ENCODE measurements around the gene SH3GL3. TPM values are rescaled to one million over a fixed set of nuclear protein-coding genes. Genes with fewer than 3 reads are reported as not detected.
A peak's percentile ranks its signal among the peaks of the same experiment; 100 is the strongest.

Gene SH3GL3
- total RNA-seq, 1 donor from 2014 or later, result 0.92 TPM

DNA sequence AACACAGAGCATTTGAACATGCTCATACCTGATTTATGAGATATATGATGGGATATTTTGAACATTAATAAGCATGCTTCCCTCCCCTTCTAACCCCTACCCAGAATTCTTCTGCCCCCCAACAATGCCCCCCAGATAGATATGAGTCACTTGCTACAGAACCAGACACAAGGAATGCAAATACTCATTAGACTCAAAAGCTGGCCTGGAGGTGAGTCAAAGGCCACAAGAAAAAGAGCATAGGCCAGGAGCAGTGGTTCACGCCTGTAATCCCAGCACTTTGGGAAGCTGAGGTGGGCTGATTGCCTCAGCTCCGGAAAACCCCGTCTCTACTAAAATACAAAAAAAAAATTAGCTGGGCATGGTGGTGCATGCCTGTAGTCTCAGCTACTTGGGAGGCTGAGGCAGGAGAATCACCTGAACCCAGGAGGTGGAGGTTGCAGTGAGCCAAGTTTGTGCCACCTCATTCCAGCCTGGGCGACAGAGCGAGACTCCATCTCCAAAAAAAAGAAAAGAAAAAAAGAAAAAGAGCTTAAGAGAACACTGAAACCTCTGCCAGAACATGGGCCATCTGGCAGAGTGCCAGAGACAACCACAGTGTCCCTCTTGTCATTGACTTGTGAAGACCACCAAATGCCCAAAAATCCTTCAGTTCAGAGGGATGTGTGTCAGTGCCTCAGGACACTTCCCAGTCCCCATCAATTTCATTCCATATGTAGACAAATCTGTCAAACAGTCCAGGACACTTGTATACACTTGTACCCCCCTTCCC lies 3.9 kb upstream of the SH3GL3 start:
- no peak for DNase-seq (ENCODE audit: low read depth)
- TF ChIP-seq, protein P1, sequence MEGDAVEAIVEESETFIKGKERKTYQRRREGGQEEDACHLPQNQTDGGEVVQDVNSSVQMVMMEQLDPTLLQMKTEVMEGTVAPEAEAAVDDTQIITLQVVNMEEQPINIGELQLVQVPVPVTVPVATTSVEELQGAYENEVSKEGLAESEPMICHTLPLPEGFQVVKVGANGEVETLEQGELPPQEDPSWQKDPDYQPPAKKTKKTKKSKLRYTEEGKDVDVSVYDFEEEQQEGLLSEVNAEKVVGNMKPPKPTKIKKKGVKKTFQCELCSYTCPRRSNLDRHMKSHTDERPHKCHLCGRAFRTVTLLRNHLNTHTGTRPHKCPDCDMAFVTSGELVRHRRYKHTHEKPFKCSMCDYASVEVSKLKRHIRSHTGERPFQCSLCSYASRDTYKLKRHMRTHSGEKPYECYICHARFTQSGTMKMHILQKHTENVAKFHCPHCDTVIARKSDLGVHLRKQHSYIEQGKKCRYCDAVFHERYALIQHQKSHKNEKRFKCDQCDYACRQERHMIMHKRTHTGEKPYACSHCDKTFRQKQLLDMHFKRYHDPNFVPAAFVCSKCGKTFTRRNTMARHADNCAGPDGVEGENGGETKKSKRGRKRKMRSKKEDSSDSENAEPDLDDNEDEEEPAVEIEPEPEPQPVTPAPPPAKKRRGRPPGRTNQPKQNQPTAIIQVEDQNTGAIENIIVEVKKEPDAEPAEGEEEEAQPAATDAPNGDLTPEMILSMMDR (conservative IDR thresholded peaks at IDR 0.05; ENCODE audit: low read depth, low read length), result no peak
- no peak overlapping the region for H3K4me3 ChIP-seq (ENCODE audit: low read depth, low read length)

DNA sequence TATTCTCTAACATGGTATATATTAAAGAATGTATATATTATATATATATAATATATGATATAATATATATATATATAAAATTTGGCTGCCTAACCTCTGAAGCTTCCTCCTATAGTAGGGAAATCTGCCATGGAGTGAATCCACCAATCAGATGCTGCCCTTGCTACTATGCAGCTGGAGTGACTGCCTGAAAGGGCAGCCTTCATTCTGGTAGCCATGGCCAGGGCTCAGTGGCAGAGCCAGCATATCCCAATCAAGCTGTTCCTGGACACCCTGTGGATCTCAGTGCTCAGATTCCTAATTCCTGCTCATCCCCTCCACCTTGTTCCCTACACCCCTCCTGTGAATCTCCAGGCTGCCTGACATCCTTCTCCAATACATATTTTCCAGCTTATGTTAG lies 2.2 kb upstream of the SH3GL3 start:
- no peak overlapping the region for H3K4me3 ChIP-seq (ENCODE audit: low read depth, low read length)
- TF ChIP-seq, protein P1 (conservative IDR thresholded peaks at IDR 0.05; ENCODE audit: low read depth, low read length), result no peak
- no peak for DNase-seq (ENCODE audit: low read depth)

DNA sequence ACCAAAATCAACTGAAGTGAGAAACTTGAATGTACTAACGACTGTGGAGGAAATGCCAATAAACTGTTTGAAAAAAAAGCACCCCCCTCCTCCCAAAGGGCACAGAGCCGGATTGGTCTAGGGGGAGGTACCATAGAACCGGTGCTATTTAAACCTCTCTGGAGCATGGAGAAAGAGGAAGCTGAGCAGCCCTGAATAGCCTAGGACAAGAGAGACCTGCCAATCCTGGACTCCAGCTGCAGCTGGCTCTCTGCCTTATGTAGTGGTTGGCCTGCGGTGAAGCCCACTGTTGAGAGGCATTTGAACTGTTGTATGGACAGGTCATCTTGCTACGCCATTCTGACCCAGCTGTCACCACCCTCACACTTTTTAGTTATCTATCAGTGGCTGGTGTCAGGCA lies 1.5 kb upstream of the SH3GL3 start:
- DNase-seq (ENCODE audit: low read depth), result no peak
- H3K4me3 ChIP-seq (ENCODE audit: low read depth, low read length), result no peak overlapping the region
- TF ChIP-seq, protein P1 (conservative IDR thresholded peaks at IDR 0.05; ENCODE audit: low read depth, low read length), result no peak

DNA sequence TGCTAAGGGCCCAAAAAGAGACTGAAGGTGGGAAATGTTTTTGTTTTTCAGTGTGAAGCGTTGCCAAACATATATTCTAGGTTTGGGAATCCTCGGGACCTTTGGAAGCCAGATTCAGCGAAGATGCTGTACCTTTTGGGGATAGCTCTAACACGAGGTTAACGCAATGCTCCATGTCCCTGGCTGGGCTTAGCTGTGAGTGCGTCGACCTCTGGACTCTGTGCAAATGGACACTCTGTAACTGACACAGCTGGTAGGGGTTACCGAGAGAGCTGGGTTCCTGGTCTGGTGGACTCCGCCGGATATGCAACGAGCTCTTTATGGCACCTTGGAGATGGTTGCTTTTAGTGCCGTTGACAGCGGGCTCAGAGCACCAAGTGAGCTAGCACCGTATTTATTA lies 724 bp upstream of the SH3GL3 start:
- TF ChIP-seq, protein P1 (conservative IDR thresholded peaks at IDR 0.05; ENCODE audit: low read depth, low read length), result no peak
- H3K4me3 ChIP-seq (ENCODE audit: low read depth, low read length), result peak overlapping the region; percentile 56
- no peak for DNase-seq (ENCODE audit: low read depth)

DNA sequence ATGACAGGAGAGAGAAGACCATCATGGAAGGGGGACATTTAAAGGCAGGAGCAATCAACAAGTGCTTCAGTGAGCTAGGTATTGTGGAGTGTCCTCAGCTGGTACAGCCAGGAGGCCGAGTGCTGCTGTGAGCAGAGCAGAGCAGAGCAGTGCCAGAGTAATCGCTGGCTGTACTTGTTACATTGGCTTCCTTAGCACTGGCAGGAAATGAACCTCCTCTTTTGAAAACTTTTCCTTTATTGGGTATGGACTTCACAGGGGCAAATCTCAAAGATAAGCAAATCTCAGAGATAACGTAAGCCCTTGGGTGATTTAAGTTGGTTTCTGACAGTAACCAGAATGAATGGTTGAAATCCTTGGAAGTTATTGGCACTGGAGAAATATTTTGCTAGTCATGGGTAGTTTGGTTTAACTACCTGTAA lies 2.1 kb downstream of the SH3GL3 start:
- TF ChIP-seq, protein P1 (conservative IDR thresholded peaks at IDR 0.05; ENCODE audit: low read depth, low read length), result no peak
- H3K4me3 ChIP-seq (ENCODE audit: low read depth, low read length), result no peak overlapping the region

DNA sequence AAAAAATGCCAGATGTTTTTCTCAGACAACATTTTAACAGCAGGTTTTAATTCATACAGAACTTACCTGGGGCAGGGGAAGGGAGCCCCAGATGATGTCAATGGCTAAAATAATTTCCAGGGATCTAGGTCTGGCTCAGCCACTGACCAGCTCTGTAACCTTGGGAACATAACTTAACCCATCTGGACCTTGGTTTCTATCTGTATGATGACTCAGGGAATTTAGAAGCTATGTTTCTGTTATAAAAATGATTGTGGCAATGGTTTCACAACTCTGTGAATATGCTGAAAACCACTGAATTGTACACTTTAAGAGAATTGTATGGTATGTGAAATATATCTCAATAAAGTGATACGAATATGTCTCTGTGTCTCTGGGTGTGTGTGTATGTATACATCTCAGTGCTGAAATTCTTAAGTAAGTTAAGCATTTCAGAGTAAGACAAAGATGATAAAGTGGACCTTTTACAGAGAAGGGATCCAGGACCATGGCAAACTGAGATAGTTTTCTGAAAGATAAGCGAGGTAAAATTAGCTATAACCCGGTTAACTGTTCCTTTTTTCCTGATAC lies 2.9 kb downstream of the SH3GL3 start:
- TF ChIP-seq, protein P1 (conservative IDR thresholded peaks at IDR 0.05; ENCODE audit: low read depth, low read length), result no peak
- DNase-seq (ENCODE audit: low read depth), result no peak
- H3K4me3 ChIP-seq (ENCODE audit: low read depth, low read length), result no peak overlapping the region

More for the DNA sequence above, 2.1 kb downstream of the SH3GL3 start:
- DNase-seq (ENCODE audit: low read depth), result no peak

DNA sequence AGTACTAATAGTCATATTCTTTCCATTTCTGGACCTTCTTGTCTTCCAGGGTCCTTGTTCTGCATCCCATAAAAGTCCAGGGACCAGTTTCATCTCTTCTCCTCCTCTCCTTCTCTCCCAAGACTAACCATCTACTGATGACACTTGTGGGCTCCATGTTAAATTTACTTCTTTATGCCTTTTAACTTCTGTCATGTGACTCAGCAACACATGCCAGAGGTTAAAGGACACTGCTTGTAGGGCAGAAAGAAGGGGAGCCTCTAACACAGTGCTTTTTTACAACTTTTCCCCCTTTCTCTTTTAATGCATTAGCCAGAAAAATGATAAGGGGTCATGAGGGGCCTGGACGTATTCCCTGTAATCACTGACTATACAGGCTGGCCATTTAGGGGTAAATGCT lies 10.0 kb downstream of the SH3GL3 start:
- H3K4me3 ChIP-seq (ENCODE audit: low read depth, low read length), result no peak overlapping the region
- DNase-seq (ENCODE audit: low read depth), result no peak
- TF ChIP-seq, protein P1 (conservative IDR thresholded peaks at IDR 0.05; ENCODE audit: low read depth, low read length), result no peak
